HepG2 (cell line): ENCODE measurements around the gene CALHM5. TPM values are rescaled to one million over a fixed set of nuclear protein-coding genes. Genes with fewer than 3 reads are reported as not detected.

Source experiments
- ATAC-seq: fragments of 200-7000 bp; cut with Tn5 transposase; 3 replicates; pipeline ENCODE4 v1.9.1; 2020; ENCODE audit warnings: mild to moderate bottlenecking, moderate library complexity
- BruUV-seq: library from RNA; stranded (reverse); fragments of 400-500 nt; replicated peaks from 2 replicates; lab custom pipeline; 2021; lab: Mats Ljungman, UMichigan
- CTCF ChIA-PET: fragments of 300-600 bp; formaldehyde crosslinking; extraction: SDS; loops from one replicate; lab custom pipeline; 2021; ENCODE audit warnings: low total read pairs, inconsistent platforms, low intra/inter-chr PET ratio; lab: Yijun Ruan, JAX
- POLR2A ChIA-PET: fragments of 350-600 bp; sonication (Branson Sonifier 250); formaldehyde crosslinking; loops from one replicate; lab custom pipeline; 2020; ENCODE audit warnings: antibody characterized with exemption, inconsistent platforms; lab: Yijun Ruan, JAX
- DNase-seq: peaks from one replicate; pipeline ENCODE4 v3.0.0-alpha.2; 2015; ENCODE audit warnings: low spot score
- FAIRE-seq: peaks from 3 replicates; lab custom pipeline; 2011; peaks lifted over from hg19 to GRCh38; lab: Jason Lieb, UNC
- H2AFZ ChIP-seq: one replicate; pipeline ENCODE4 v1.6.1; 2011; ENCODE audit warnings: low read length, inconsistent platforms
- H3K27ac ChIP-seq: fragments of 300-600 bp; 3 replicates; pipeline ENCODE4 v1.8.0; 2011; ENCODE audit warnings: mixed run types, mild to moderate bottlenecking, mixed read lengths, low read length, inconsistent platforms; ENCODE audit not compliant: insufficient read depth; ENCODE audit errors: extremely low read length
- H3K27me3 ChIP-seq, 2 experiments: fragments of 200-600 bp in 1 of 2; 2 replicates in 1 of 2; 3 replicates in 1 of 2; pipeline versions ENCODE4 v1.6.0 to v1.8.0; 2011; ENCODE audit warnings: low read length in 2 of 2, mild to moderate bottlenecking in 2 of 2, moderate library complexity in 2 of 2, inconsistent platforms in 1 of 2; ENCODE audit not compliant: insufficient read depth in 2 of 2, control insufficient read depth in 1 of 2
- H3K36me3 ChIP-seq, 2 experiments: fragments of 200-600 bp in 1 of 2; replicated peaks in 1 of 2; 2 replicates in 1 of 2; 3 replicates in 1 of 2; pipeline versions ENCODE4 v1.5.1 to v1.8.0; 2011; ENCODE audit warnings: low read length in 2 of 2, inconsistent platforms in 1 of 2; ENCODE audit not compliant: insufficient read depth in 2 of 2, control insufficient read depth in 1 of 2
- H3K4me1 ChIP-seq: 2 replicates; pipeline ENCODE4 v1.5.1; 2012; ENCODE audit warnings: low read length, inconsistent platforms; ENCODE audit not compliant: insufficient read depth
- H3K4me2 ChIP-seq: 2 replicates; pipeline ENCODE4 v1.6.0; 2011; ENCODE audit warnings: low read depth, low read length, inconsistent platforms
- H3K4me3 ChIP-seq, 3 experiments: fragments of 200-600 bp in 1 of 3; sonication (generic), shearing (Covaris generic) in 1 of 3; replicated peaks in 1 of 3; 2 replicates each; pipeline ENCODE4 v1.5.1; 2011 to 2016; ENCODE audit warnings: low read length in 3 of 3, inconsistent platforms in 2 of 3, low read depth in 2 of 3, mild to moderate bottlenecking in 2 of 3, control low read depth in 1 of 3, mixed read lengths in 1 of 3; ENCODE audit not compliant: insufficient read depth in 1 of 3
- H3K79me2 ChIP-seq: one replicate; pipeline ENCODE4 v1.6.1; 2011; ENCODE audit warnings: low read length, inconsistent platforms; ENCODE audit not compliant: insufficient read depth
- H3K9ac ChIP-seq: 2 replicates; pipeline ENCODE4 v1.6.0; 2011; ENCODE audit warnings: mild to moderate bottlenecking, low read depth, low read length, inconsistent platforms; ENCODE audit not compliant: insufficient read depth
- H3K9me3 ChIP-seq: 2 replicates; pipeline ENCODE4 v1.5.1; 2012; ENCODE audit warnings: mild to moderate bottlenecking, low read length
- H4K20me1 ChIP-seq: 2 replicates; pipeline ENCODE4 v1.6.0; 2011; ENCODE audit warnings: inconsistent platforms, mild to moderate bottlenecking, low read length, moderate library complexity; ENCODE audit not compliant: insufficient read depth
- AGO2 ChIP-seq: fragments of 200-400 bp; formaldehyde crosslinking; optimal IDR thresholded peaks from 2 replicates; pipeline ENCODE3; 2017; ENCODE audit warnings: mild to moderate bottlenecking, low read depth, low read length, moderate library complexity
- ERF ChIP-seq: IDR thresholded peaks from 2 replicates; pipeline ENCODE4 v1.6.1; 2018; ENCODE audit warnings: missing biosample characterization, missing genetic modification reagents
- ISL2 ChIP-seq: sonication (generic); formaldehyde crosslinking; IDR thresholded peaks from 2 replicates; pipeline ENCODE4 v1.5.0; 2020; ENCODE audit warnings: missing genetic modification reagents
- REPIN1 ChIP-seq: sonication (generic); formaldehyde crosslinking; IDR thresholded peaks from 2 replicates; pipeline ENCODE4 v1.8.0; 2022; ENCODE audit warnings: missing genetic modification reagents, low read depth, mild to moderate bottlenecking, borderline replicate concordance
- RXRA ChIP-seq: sonication (generic); formaldehyde crosslinking; IDR thresholded peaks from 2 replicates; pipeline ENCODE4 v1.5.1; 2020; ENCODE audit warnings: missing genetic modification reagents
- SAP130 ChIP-seq: IDR thresholded peaks from 2 replicates; pipeline ENCODE4 v1.6.1; 2016; ENCODE audit warnings: low read depth
- SMARCE1 ChIP-seq: fragments of 450-650 bp; IDR thresholded peaks from 2 replicates; pipeline ENCODE4 v1.6.1; 2017; ENCODE audit warnings: borderline replicate concordance
- TRIM24 ChIP-seq: sonication (generic); formaldehyde crosslinking; IDR thresholded peaks from 2 replicates; pipeline ENCODE4 v1.8.0; 2022; ENCODE audit warnings: mild to moderate bottlenecking, missing genetic modification reagents
- ZNF598 ChIP-seq: sonication (generic); formaldehyde crosslinking; IDR thresholded peaks from 2 replicates; pipeline ENCODE4 v1.5.1; 2020; ENCODE audit warnings: mild to moderate bottlenecking, missing genetic modification reagents, borderline replicate concordance
- WGBS: methylation state at CpG from one replicate; pipeline ENCODE4 v1.1.6; 2017; ENCODE audit warnings: low lambda C conversion rate; 5-methylcytosine and 5-hydroxymethylcytosine counted together
- in situ Hi-C: cut with HindIII; loops from 2 replicates; pipeline ENCODE4 v1.10.0; 2017; ENCODE audit warnings: low pct_unique_long_range_greater_than_20kb; ENCODE audit not compliant: extremely low pct_ligation_motif_present
- intact Hi-C: fragments of 100-400 bp; cut with micrococcal nuclease; formaldehyde crosslinking; loops from one replicate; pipeline ENCODE4 v1.10.0; 2022; ENCODE audit not compliant: unreplicated experiment
- polyA plus RNA-seq, 8 experiments: library from polyadenylated mRNA; depleted of rRNA in 3 of 8; stranded (reverse) in 7 of 8; unstranded in 1 of 8; fragments of >200 nt; fragmentation: Illumina TruSeq in 4 of 8; extraction: Trizol in 4 of 8; gene quantifications; 2 replicates each; pipeline versions ENCODE4 v1.2.1 to v1.2.3, GENCODE V29; 2011 to 2016; ENCODE audit warnings: low read depth in 4 of 8, missing spikeins in 1 of 8, mixed read lengths in 1 of 8; ENCODE audit not compliant: insufficient read depth in 1 of 8
- total RNA-seq, 5 experiments: library from RNA; depleted of rRNA; stranded (reverse); fragments of >200 nt; fragmentation: Illumina TruSeq; extraction: Trizol; gene quantifications; 2 replicates each; pipeline ENCODE4 v1.2.3, GENCODE V29; 2016; ENCODE audit warnings: low read depth in 1 of 5
- TF ChIP-seq, protein P1 (sequence below): sonication (generic); formaldehyde crosslinking; IDR thresholded peaks from 2 replicates; pipeline ENCODE4 v1.4.0; 2020; ENCODE audit warnings: mild to moderate bottlenecking, missing genetic modification reagents
- TF ChIP-seq, protein P2 (sequence below): sonication (generic); formaldehyde crosslinking; IDR thresholded peaks from 2 replicates; pipeline ENCODE4 v1.4.0; 2020; ENCODE audit warnings: missing genetic modification reagents, borderline replicate concordance

Gene CALHM5
- total and polyA plus RNA-seq, 2 of the 13 experiments (the other 11 are each of a cell fraction or from before 2014, with no cell fraction given), result not detected

DNA sequence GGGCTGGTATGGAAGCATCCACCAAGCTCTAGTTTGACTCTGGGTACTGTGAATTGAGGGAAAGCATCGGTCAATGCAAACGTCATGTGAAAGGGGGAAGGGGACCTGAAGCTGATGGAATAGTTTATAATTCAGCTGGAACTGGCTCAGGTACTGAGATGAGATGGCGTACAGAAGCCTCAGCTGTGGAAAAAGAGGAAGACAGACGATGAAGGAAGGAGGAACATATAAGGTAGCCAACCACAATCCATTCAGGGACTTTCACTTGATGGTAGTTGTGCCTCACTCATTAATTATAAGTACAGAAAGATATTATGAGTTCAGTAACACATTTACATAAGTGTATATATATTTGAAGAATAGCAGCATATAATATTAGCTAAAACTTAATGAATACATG is 2.7 kb downstream of the CALHM5 start:
- no peak overlapping the region for H3K27ac ChIP-seq
- no peaks in the 10 kb centered on the region for H3K9me3 ChIP-seq
- no peak overlapping the region for H2AFZ ChIP-seq
- no peaks in the 10 kb centered on the region for H3K4me1 ChIP-seq
- in situ Hi-C loops (no loop called here), intact Hi-C loops (no loop called here)
- no peak overlapping the region for H3K4me2 ChIP-seq
- H3K79me2 ChIP-seq, result no peaks in the 10 kb centered on the region
- FAIRE-seq, result no peak
- no peak overlapping the region for H3K4me3 ChIP-seq
- H3K9ac ChIP-seq, result no peak overlapping the region
- H3K36me3 ChIP-seq, result no peaks in the 10 kb centered on the region
- no peaks in the 10 kb centered on the region for H4K20me1 ChIP-seq
- BruUV-seq, result no TSS peak
- no peak for ATAC-seq
- TF ChIP-seq SMARCE1 (no peak), AGO2 (no peak), SAP130 (CRISPR knock-in tag) (no peak), RXRA (CRISPR knock-in tag) (no peak), TRIM24 (CRISPR knock-in tag) (no peak)
- TF ChIP-seq, protein P1, sequence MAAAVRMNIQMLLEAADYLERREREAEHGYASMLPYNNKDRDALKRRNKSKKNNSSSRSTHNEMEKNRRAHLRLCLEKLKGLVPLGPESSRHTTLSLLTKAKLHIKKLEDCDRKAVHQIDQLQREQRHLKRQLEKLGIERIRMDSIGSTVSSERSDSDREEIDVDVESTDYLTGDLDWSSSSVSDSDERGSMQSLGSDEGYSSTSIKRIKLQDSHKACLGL (CRISPR knock-in tag), result no peak
- CTCF ChIA-PET, result no interaction called here
- POLR2A ChIA-PET, result interaction anchor here (1.2 kb wide), 1 partner anchor 235 kb away, joined by 3 read pairs; the partner anchor contains the start of gene TSPYL1
- DNase-seq, result no peak
- H3K27me3 ChIP-seq, result no peaks in the 10 kb centered on the region
- 20% methylated on average over 4 of the region's 4 CpGs for WGBS

DNA sequence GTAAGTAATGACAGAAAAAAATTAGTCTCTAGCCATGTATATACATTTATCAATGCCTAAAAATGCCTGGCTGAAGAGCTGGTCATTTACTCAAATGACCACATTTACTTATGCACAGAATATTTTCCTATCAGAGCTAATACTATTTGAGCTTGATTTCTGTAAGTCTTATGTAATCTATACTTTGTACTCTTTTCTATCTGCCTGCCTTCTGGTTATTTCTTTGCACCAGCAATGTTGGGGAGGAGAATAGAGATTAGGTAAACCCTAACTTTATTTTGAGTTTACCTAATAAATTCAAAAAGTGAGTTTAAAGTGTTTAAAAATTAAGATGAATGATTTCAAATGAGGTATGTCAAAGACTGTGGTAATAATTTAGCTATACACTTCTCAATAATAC is 3.7 kb downstream of the CALHM5 start:
- Histone ChIP-seq H3K79me2 (no peaks in the 10 kb centered on the region), H3K4me3 (no peak overlapping the region), H3K36me3 (no peaks in the 10 kb centered on the region), H2AFZ (no peak overlapping the region), H3K27ac (no peak overlapping the region), H3K27me3 (no peaks in the 10 kb centered on the region), H3K9ac (no peak overlapping the region), H3K4me2 (no peak overlapping the region), H3K9me3 (no peaks in the 10 kb centered on the region), H4K20me1 (no peaks in the 10 kb centered on the region), H3K4me1 (no peaks in the 10 kb centered on the region)
- DNase-seq, result no peak
- ChIA-PET CTCF (no interaction called here), POLR2A (no interaction called here)
- no TSS peak for BruUV-seq
- FAIRE-seq, result no peak
- ATAC-seq, result no peak
- in situ Hi-C loops (no loop called here), intact Hi-C loops (no loop called here)
- no peak for TF ChIP-seq ERF (CRISPR knock-in tag)
- TF ChIP-seq ZNF598 (CRISPR knock-in tag), result no peak
- no peak for TF ChIP-seq ISL2
- TF ChIP-seq, protein P2, sequence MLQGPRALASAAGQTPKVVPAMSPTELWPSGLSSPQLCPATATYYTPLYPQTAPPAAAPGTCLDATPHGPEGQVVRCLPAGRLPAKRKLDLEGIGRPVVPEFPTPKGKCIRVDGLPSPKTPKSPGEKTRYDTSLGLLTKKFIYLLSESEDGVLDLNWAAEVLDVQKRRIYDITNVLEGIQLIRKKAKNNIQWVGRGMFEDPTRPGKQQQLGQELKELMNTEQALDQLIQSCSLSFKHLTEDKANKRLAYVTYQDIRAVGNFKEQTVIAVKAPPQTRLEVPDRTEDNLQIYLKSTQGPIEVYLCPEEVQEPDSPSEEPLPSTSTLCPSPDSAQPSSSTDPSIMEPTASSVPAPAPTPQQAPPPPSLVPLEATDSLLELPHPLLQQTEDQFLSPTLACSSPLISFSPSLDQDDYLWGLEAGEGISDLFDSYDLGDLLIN (CRISPR knock-in tag), result no peak
- TF ChIP-seq TRIM24 (CRISPR knock-in tag), result no peak
- no peak for TF ChIP-seq REPIN1 (CRISPR knock-in tag)
